ENCODE results near the gene LYPD3.

Gene LYPD3

GRCh38 chr19:43485951-43486350, 20.5 kb upstream of the LYPD3 start:
- DNase-seq: no peak

- DNase-seq: no peak
Observed at GRCh38 chr19:43483281-43483680, 17.9 kb upstream of the LYPD3 start.

- no peak for DNase-seq
Observed at GRCh38 chr19:43482193-43482592, 16.8 kb upstream of the LYPD3 start.

- DNase-seq: no peak
Observed at GRCh38 chr19:43481701-43482100, 16.3 kb upstream of the LYPD3 start.

- DNase-seq: no peak
Observed at GRCh38 chr19:43480574-43480973, 15.2 kb upstream of the LYPD3 start.

GRCh38 chr19:43479961-43480561, 14.7 kb upstream of the LYPD3 start:
- DNase-seq: no peak

GRCh38 chr19:43479226-43479625, 13.8 kb upstream of the LYPD3 start:
- DNase-seq: no peak

GRCh38 chr19:43478323-43478722, 12.9 kb upstream of the LYPD3 start:
- no peak for DNase-seq

GRCh38 chr19:43476606-43477005, 11.2 kb upstream of the LYPD3 start:
- no peak for DNase-seq

GRCh38 chr19:43474986-43475705, 9.7 kb upstream of the LYPD3 start:
- peak; percentile 93 to 97 for DNase-seq

GRCh38 chr19:43474487-43474886, 9.1 kb upstream of the LYPD3 start:
- no peak for DNase-seq

- no peak for DNase-seq
Observed at GRCh38 chr19:43471091-43471490, 5.7 kb upstream of the LYPD3 start.

- peak; percentile 61 to 65 for DNase-seq
Observed at GRCh38 chr19:43470288-43470687, 4.9 kb upstream of the LYPD3 start.

GRCh38 chr19:43469160-43469480, 3.7 kb upstream of the LYPD3 start:
- no peak for DNase-seq

- no peak for DNase-seq
Observed at GRCh38 chr19:43468354-43469159, 3.1 kb upstream of the LYPD3 start.

GRCh38 chr19:43467730-43468129, 2.3 kb upstream of the LYPD3 start:
- no peak for DNase-seq

GRCh38 chr19:43467276-43467675, 1.9 kb upstream of the LYPD3 start:
- DNase-seq: no peak

GRCh38 chr19:43466793-43467192, 1.4 kb upstream of the LYPD3 start:
- no peak for DNase-seq

- peak in 1 of 2 donors; percentile 69 for DNase-seq
Observed at GRCh38 chr19:43464134-43464775, 1.2 kb downstream of the LYPD3 start.

- DNase-seq: peak; percentile 99 to 100
Observed at GRCh38 chr19:43463381-43464133, 1.9 kb downstream of the LYPD3 start.

GRCh38 chr19:43462785-43463380, 2.5 kb downstream of the LYPD3 start:
- no peak for DNase-seq

GRCh38 chr19:43462383-43462782, 3.0 kb downstream of the LYPD3 start:
- DNase-seq: no peak
